ENCODE data around the gene SPSB2. TPM values are rescaled to one million over a fixed set of nuclear protein-coding genes. Genes with fewer than 3 reads are reported as not detected.

SPSB2 gene
- total and polyA plus RNA-seq, 2 donors (not counting 1 experiment from before 2014, with no cell fraction given), result 9.4 to 16.0 TPM

DNA sequence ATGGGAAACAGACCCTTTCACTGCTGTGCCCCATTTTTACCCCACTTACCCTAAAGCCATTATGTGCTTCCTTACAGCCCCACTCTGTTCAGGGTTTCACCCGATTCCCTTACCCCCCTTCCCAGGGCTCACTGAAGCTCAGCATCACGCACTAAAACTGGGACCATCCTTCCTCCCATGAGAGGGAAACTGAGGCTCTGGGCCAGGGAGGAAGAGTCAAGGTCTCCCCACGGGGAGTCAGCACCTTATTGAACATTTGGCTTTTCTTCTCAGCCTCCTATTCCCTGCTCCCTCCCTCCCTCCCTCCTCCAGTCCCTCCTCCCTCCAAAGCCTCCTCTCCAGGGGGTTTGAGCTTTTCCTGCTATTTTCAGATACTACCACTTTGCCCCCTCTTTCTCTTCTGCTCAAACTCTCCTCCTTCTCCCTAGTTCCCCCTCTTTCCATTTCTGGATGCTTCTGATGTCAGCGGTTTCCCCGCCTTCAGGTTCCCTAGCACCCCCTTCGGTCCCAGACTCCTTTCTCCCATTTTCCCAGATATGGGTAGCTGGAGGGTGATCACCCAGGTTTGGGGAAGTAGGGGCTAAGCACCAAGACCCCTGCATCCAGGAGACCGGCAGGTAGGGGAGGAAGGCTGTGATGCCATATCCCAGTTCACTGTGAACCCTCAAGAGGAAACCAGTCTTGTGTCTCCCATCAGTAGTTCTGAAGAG is 50.5 kb downstream of the SPSB2 start:
- POLR2A ChIA-PET, result no interaction called here
- no peaks in the 10 kb centered on the region for H3K9me3 Mint-ChIP-seq (ENCODE audit: insufficient read depth)
- Histone ChIP-seq H3K4me1 (ENCODE audit: control insufficient read depth in 2 of 2, insufficient read depth in 2 of 2, low read length in 2 of 2) (peaks cover 21 to 23% of the 10 kb centered on the region in 2 donors), H3K36me3 (replicated peaks in 1 of 2; ENCODE audit: control extremely low read depth in 1 of 2, control insufficient read depth in 1 of 2, extremely low read depth in 1 of 2, insufficient read depth in 2 of 2, low read length in 1 of 2) (no peaks in the 10 kb centered on the region), H3K4me2 (replicated peaks; ENCODE audit: low read depth, low read length, poor library complexity, severe bottlenecking) (no peak overlapping the region), H2AFZ (ENCODE audit: insufficient read depth, low read depth, low read length, poor library complexity, severe bottlenecking) (no peak overlapping the region), H4K20me1 (ENCODE audit: control insufficient read depth, insufficient read depth, low read length, poor library complexity, severe bottlenecking) (no peaks in the 10 kb centered on the region), H3K79me2 (ENCODE audit: control insufficient read depth, insufficient read depth, low read length) (no peaks in the 10 kb centered on the region), H3K4me3 (ENCODE audit: control extremely low read depth in 1 of 5, extremely low read depth in 1 of 5, insufficient read depth in 1 of 5, low read depth in 2 of 5, low read length in 4 of 5) (no peak overlapping the region), H3K27me3 (replicated peaks in 1 of 4; ENCODE audit: control extremely low read depth in 1 of 4, control insufficient read depth in 3 of 4, insufficient read depth in 4 of 4, low read length in 3 of 4) (peaks cover 0 to 67% (median 29%) of the 10 kb centered on the region in 4 experiments), H3K9ac (ENCODE audit: low read length) (no peak overlapping the region), H3K9me3 (ENCODE audit: control extremely low read depth in 1 of 3, control insufficient read depth in 2 of 3, insufficient read depth in 1 of 3, low read length in 2 of 3) (peaks cover 0 to 13% (median 0%) of the 10 kb centered on the region in 3 donors), H3K27ac (ENCODE audit: low read length in 2 of 2) (no peak overlapping the region)
- intact Hi-C loops (cut with micrococcal nuclease), result no loop called here
- H3K4me3 Mint-ChIP-seq, result no peak overlapping the region
- no peak overlapping the region for H3K27ac Mint-ChIP-seq
- CTCF ChIA-PET, result interaction anchor here (1.0 to 6.2 kb wide), 3 partner anchors 11 to 69 kb away, joined by 3 to 33 read pairs (median 31); partner anchors contain the start of gene MLF2
- H3K4me1 Mint-ChIP-seq, result peaks cover 19% of the 10 kb centered on the region
- 71% methylated on average over 1 of the region's 7 CpGs for WGBS (ENCODE audit: insufficient coverage)
- TF ChIP-seq, protein P1, sequence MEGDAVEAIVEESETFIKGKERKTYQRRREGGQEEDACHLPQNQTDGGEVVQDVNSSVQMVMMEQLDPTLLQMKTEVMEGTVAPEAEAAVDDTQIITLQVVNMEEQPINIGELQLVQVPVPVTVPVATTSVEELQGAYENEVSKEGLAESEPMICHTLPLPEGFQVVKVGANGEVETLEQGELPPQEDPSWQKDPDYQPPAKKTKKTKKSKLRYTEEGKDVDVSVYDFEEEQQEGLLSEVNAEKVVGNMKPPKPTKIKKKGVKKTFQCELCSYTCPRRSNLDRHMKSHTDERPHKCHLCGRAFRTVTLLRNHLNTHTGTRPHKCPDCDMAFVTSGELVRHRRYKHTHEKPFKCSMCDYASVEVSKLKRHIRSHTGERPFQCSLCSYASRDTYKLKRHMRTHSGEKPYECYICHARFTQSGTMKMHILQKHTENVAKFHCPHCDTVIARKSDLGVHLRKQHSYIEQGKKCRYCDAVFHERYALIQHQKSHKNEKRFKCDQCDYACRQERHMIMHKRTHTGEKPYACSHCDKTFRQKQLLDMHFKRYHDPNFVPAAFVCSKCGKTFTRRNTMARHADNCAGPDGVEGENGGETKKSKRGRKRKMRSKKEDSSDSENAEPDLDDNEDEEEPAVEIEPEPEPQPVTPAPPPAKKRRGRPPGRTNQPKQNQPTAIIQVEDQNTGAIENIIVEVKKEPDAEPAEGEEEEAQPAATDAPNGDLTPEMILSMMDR (IDR thresholded peaks at IDR 0.05), result no peak
- no peak for TF ChIP-seq EZH2 (IDR thresholded peaks at IDR 0.05; ENCODE audit: borderline replicate concordance, insufficient read depth, low read depth, low read length, poor library complexity, severe bottlenecking)
- ATAC-seq (ENCODE audit: low read depth) (no peak), DNase-seq (no peak)
- peaks cover 65% of the 10 kb centered on the region for H3K27me3 Mint-ChIP-seq

All from B cell (primary cell).